Cardiac muscle cell (in vitro differentiated cells and primary cell): ENCODE data around the gene NPFFR2. TPM values are rescaled to one million over a fixed set of nuclear protein-coding genes. Genes with fewer than 3 reads are reported as not detected.

ENCODE experiments used
- DNase-seq, 2 donors: peaks; one replicate each; pipeline versions ENCODE4 v3.0.0 to v3.0.0-alpha.2; 2010 to 2017; ENCODE audit warnings: low read depth in 1 of 2, low spot score in 1 of 2
- H3K27ac ChIP-seq: fragments of 200-600 bp; sonication (generic); 2 replicates; pipeline ENCODE4 v1.5.1; 2016
- H3K27me3 ChIP-seq: fragments of 200-600 bp; sonication (generic); 2 replicates; pipeline ENCODE4 v1.6.0; 2016; ENCODE audit warnings: control low read depth
- H3K36me3 ChIP-seq: fragments of 200-600 bp; sonication (generic); 2 replicates; pipeline ENCODE4 v1.5.1; 2016; ENCODE audit warnings: control low read depth
- H3K4me1 ChIP-seq: fragments of 200-600 bp; sonication (generic); 2 replicates; pipeline ENCODE4 v1.8.1; 2017; ENCODE audit warnings: low read depth, mild to moderate bottlenecking, mixed run types
- H3K4me3 ChIP-seq: fragments of 200-600 bp; sonication (generic); 2 replicates; pipeline ENCODE4 v1.5.1; 2016; ENCODE audit warnings: mild to moderate bottlenecking
- H3K9me3 ChIP-seq: fragments of 200-600 bp; sonication (generic); 2 replicates; pipeline ENCODE4 v1.5.1; 2017; ENCODE audit warnings: low read depth, mild to moderate bottlenecking, control low read depth
- polyA plus RNA-seq: library from polyadenylated mRNA; unstranded; fragments of >200 nt; fragmentation: Nextera tagmentation; extraction: Ambion mirVana; gene quantifications from 2 replicates; pipeline ENCODE4 v1.2.1, GENCODE V29; 2016
- total RNA-seq: library from RNA; depleted of rRNA; stranded (reverse); fragments of >200 nt; gene quantifications from 2 replicates; pipeline ENCODE4 v1.2.3, GENCODE V29; 2016
- TF ChIP-seq, protein P1 (sequence below): IDR thresholded peaks from 2 replicates; pipeline ENCODE4 v1.5.1; 2012; ENCODE audit warnings: low read depth, mild to moderate bottlenecking, low read length

Gene NPFFR2
- total and polyA plus RNA-seq, 2 experiments from 2014 or later, result 13.5 to 22.2 TPM

DNA sequence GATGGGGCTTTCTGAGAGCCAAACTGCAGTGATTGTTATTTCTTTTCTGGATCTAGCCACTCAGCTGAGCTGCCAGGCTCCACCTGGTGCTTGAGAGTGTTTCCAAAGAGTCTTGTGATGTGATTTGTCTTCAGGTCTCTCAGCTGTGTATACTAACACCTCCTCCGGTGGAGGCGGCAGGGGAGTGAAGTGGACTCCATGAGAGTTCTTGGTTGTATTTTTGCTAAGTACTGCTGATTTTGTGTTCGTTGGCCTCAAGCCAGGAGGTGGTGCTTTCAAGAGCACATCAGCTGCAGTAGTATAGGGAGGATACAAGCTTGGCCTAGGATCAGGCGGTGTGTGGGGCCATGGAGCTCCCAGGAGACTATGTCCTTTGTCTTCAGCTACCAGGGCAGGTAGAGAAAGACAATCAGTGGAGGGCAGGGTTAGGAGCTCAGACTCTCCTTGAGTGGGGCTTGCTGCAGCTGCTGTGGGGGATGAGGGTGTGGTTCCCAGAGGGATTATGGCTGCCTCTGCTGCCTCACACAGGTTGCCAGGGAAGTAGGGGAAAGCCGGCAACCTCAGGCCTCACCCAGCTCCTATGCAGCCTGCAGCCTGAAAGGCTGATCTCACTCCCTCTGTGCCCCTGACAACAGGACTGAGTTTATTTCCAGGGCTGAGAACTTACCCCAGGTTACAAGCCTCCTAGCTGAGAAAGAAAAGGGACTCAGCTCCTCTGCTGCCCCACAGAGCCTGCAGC lies 62.4 kb downstream of the NPFFR2 start:
- H3K27ac ChIP-seq, result peak overlapping the region; percentile 81
- H3K4me1 ChIP-seq, result peaks cover 8% of the 10 kb centered on the region
- H3K4me3 ChIP-seq, result no peak overlapping the region
- H3K27me3 ChIP-seq, result no peaks in the 10 kb centered on the region
- DNase-seq, result peak in 1 of 2 donors; percentile 62
- H3K9me3 ChIP-seq, result no peaks in the 10 kb centered on the region
- H3K36me3 ChIP-seq, result no peaks in the 10 kb centered on the region
- TF ChIP-seq, protein P1, sequence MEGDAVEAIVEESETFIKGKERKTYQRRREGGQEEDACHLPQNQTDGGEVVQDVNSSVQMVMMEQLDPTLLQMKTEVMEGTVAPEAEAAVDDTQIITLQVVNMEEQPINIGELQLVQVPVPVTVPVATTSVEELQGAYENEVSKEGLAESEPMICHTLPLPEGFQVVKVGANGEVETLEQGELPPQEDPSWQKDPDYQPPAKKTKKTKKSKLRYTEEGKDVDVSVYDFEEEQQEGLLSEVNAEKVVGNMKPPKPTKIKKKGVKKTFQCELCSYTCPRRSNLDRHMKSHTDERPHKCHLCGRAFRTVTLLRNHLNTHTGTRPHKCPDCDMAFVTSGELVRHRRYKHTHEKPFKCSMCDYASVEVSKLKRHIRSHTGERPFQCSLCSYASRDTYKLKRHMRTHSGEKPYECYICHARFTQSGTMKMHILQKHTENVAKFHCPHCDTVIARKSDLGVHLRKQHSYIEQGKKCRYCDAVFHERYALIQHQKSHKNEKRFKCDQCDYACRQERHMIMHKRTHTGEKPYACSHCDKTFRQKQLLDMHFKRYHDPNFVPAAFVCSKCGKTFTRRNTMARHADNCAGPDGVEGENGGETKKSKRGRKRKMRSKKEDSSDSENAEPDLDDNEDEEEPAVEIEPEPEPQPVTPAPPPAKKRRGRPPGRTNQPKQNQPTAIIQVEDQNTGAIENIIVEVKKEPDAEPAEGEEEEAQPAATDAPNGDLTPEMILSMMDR, result no peak

GRCh38 chr4:72107456-72107855 lies 75.7 kb downstream of the NPFFR2 start:
- DNase-seq, result no peak
- no peak overlapping the region for H3K27ac ChIP-seq
- no peaks in the 10 kb centered on the region for H3K27me3 ChIP-seq
- no peaks in the 10 kb centered on the region for H3K9me3 ChIP-seq
- H3K4me1 ChIP-seq, result no peaks in the 10 kb centered on the region
- H3K36me3 ChIP-seq, result no peaks in the 10 kb centered on the region
- H3K4me3 ChIP-seq, result no peak overlapping the region
- TF ChIP-seq, protein P1, result no peak

DNA sequence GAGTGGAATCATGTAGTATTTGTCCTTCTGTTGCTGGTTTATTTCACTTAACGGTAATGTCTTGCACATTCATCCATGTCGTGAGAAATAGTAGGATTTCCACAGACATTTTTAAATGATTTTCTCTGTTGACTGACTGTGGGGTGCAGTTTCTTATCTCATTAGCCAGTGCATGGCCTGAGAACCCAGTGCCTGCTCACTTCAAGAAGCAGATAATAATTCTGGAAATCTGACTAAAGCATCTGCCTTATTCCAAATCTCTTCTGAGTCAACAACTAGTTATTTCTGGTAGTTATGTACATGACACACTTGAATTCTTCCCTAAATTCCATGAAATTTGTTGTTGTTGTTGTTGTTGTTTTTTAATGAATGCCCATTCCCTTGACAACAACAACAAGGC lies 77.6 kb downstream of the NPFFR2 start:
- no peak overlapping the region for H3K4me3 ChIP-seq
- DNase-seq, result no peak
- H3K27me3 ChIP-seq, result no peaks in the 10 kb centered on the region
- TF ChIP-seq, protein P1, result no peak
- H3K4me1 ChIP-seq, result no peaks in the 10 kb centered on the region
- no peaks in the 10 kb centered on the region for H3K36me3 ChIP-seq
- no peaks in the 10 kb centered on the region for H3K9me3 ChIP-seq
- H3K27ac ChIP-seq, result no peak overlapping the region

DNA sequence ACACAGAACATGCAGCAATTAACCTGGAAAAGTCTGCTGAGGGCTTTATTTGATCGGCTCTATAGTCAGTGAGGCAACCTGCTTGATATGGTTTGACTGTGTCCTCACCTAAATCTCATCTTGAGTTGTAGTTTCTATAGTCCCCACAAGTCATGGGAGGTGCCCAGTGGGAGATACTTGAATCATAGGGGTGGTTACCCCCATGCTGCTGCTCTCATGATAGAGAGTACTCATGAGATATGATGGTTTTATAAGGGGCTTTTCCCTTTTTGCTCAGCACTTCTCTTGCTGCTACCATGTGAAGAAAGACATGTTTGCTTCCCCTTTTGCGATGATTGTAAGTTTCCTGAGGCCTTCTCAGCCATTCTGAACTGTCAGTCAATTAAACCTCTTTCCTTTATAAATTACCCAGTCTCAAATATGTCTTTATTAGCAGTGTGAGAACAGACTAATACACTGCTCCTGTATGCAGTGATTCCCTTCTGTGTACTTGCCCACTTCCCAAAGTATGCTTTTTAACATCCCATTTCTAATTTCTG lies 78.2 kb downstream of the NPFFR2 start:
- Histone ChIP-seq H3K36me3 (no peaks in the 10 kb centered on the region), H3K4me1 (no peaks in the 10 kb centered on the region), H3K4me3 (no peak overlapping the region), H3K9me3 (no peaks in the 10 kb centered on the region), H3K27me3 (no peaks in the 10 kb centered on the region), H3K27ac (no peak overlapping the region)
- TF ChIP-seq, protein P1, result no peak
- DNase-seq, result no peak

GRCh38 chr4:72110886-72111285 lies 79.1 kb downstream of the NPFFR2 start:
- no peak for DNase-seq
- no peak overlapping the region for H3K27ac ChIP-seq

More at GRCh38 chr4:72110886-72111285, 79.1 kb downstream of the NPFFR2 start:
- Histone ChIP-seq H3K4me1 (no peaks in the 10 kb centered on the region), H3K9me3 (no peaks in the 10 kb centered on the region), H3K4me3 (no peak overlapping the region), H3K36me3 (no peaks in the 10 kb centered on the region), H3K27me3 (no peaks in the 10 kb centered on the region)
- TF ChIP-seq, protein P1, result no peak
